Activated T-cell treated with anti-CD3 and anti-CD28 coated beads, Interleukin-2, amount 50 U/mL, for 1 hour (primary cell): ENCODE results near the gene NOL3.

Source experiments
- DNase-seq: peaks from one replicate; pipeline ENCODE4 v3.0.0-alpha.2; 2020

Gene NOL3

GRCh38 chr16:67190448-67191399 is 20.4 kb downstream of the NOL3 start:
- DNase-seq, result no peak

GRCh38 chr16:67191411-67191994 is 21.2 kb downstream of the NOL3 start:
- no peak for DNase-seq

- peak; percentile 83 for DNase-seq
Observed at GRCh38 chr16:67191995-67192681, 21.8 kb downstream of the NOL3 start, which contains the start of gene E2F4. E2F4 (plus strand) TSS chr16:67192155; CDS start chr16:67192228, 73 bp downstream.

- no peak for DNase-seq
Observed at GRCh38 chr16:67192781-67193361, 22.5 kb downstream of the NOL3 start.

- no peak for DNase-seq
Observed at GRCh38 chr16:67193536-67193935, 23.2 kb downstream of the NOL3 start.

- no peak for DNase-seq
Observed at GRCh38 chr16:67194260-67194659, 23.9 kb downstream of the NOL3 start.

GRCh38 chr16:67195676-67196075 is 25.3 kb downstream of the NOL3 start:
- DNase-seq, result no peak

- DNase-seq, result no peak
Observed at GRCh38 chr16:67196881-67197280, 26.5 kb downstream of the NOL3 start.

GRCh38 chr16:67197704-67198103 is 27.4 kb downstream of the NOL3 start:
- no peak for DNase-seq

GRCh38 chr16:67198238-67198734 is 27.9 kb downstream of the NOL3 start:
- DNase-seq, result no peak

- no peak for DNase-seq
Observed at GRCh38 chr16:67199011-67199807, 28.9 kb downstream of the NOL3 start, which contains the start of gene ELMO3. ELMO3 (plus strand) TSS chr16:67199131; CDS start chr16:67199327, 196 bp downstream.

- DNase-seq, result no peak
Observed at GRCh38 chr16:67199808-67200198, 29.5 kb downstream of the NOL3 start.

- DNase-seq, result no peak
Observed at GRCh38 chr16:67200491-67200890, 30.2 kb downstream of the NOL3 start.

GRCh38 chr16:67201411-67202345 is 31.3 kb downstream of the NOL3 start:
- DNase-seq, result no peak

GRCh38 chr16:67202426-67202825 is 32.1 kb downstream of the NOL3 start:
- DNase-seq, result no peak

- no peak for DNase-seq
Observed at GRCh38 chr16:67202956-67203493, 32.7 kb downstream of the NOL3 start.

GRCh38 chr16:67204076-67204475 is 33.7 kb downstream of the NOL3 start:
- no peak for DNase-seq

- no peak for DNase-seq
Observed at GRCh38 chr16:67206129-67206837, 35.9 kb downstream of the NOL3 start.

- DNase-seq, result no peak
Observed at GRCh38 chr16:67206838-67207248, 36.5 kb downstream of the NOL3 start.
